Measurements from ENCODE around the gene DCAF8L2. TPM values are rescaled to one million over a fixed set of nuclear protein-coding genes. Genes with fewer than 3 reads are reported as not detected.

DCAF8L2 gene
- total and polyA plus RNA-seq, 9 of the 15 experiments (the other 6 are each of a cell fraction or from before 2014, with no cell fraction given), result not detected

DNA sequence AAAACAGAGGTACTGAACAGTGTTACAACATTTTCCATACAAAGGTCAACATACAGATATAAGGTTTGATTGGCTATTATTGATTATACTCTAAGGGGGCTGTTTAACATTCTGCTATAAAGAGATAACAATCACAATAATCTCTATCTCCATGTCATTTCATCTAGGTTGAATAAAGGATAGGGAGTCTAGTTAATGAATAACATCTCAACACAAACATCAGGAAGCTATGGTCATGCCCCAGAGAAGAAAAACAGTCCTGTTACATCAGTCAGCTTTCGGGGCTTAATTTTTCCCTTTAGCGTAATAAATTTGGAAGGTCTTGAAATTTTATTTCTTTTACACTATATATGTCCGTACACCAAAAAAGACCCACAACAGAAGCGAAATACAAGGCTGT is 41.5 kb upstream of the DCAF8L2 start:
- ATAC-seq (no peak), FAIRE-seq (no peak), DNase-seq (ENCODE audit: extremely low read depth in 1 of 4, low spot score in 3 of 4) (no peak)
- Histone ChIP-seq H3K9me1 (ENCODE audit: control insufficient read depth, insufficient read depth, low read length) (no peaks in the 10 kb centered on the region), H3K4me1 (replicated peaks in 1 of 2; ENCODE audit: control insufficient read depth in 2 of 2, insufficient read depth in 2 of 2, low read length in 2 of 2) (no peaks in the 10 kb centered on the region), H3K9me3 (replicated peaks; ENCODE audit: control insufficient read depth, insufficient read depth, low read depth, low read length) (no peaks in the 10 kb centered on the region), H3K27me3 (ENCODE audit: control insufficient read depth in 2 of 2, insufficient read depth in 2 of 2, low read length in 2 of 2) (no peaks in the 10 kb centered on the region), H3K4me3 (no peak overlapping the region), H3K4me2 (ENCODE audit: insufficient read depth, low read length) (no peak overlapping the region), H3K9ac (ENCODE audit: insufficient read depth in 1 of 2, low read depth in 2 of 2, low read length in 2 of 2) (no peak overlapping the region), H3K27ac (ENCODE audit: extremely low read depth, low read depth, low read length) (no peak overlapping the region), H4K20me1 (replicated peaks; ENCODE audit: control insufficient read depth, insufficient read depth, low read length) (no peaks in the 10 kb centered on the region), H2AFZ (ENCODE audit: low read depth, low read length) (no peak overlapping the region), H3K36me3 (ENCODE audit: control insufficient read depth, insufficient read depth, low read length) (no peaks in the 10 kb centered on the region), H3K79me2 (ENCODE audit: control insufficient read depth, insufficient read depth, low read length) (no peaks in the 10 kb centered on the region)
- BruUV-seq (replicated peaks), result no TSS peak
- 5% methylated on average over 4 of the region's 4 CpGs for WGBS (ENCODE audit: insufficient coverage, low coverage, missing lambda C conversion rate)
- intact Hi-C loops (cut with micrococcal nuclease), result no loop called here
- CTCF ChIA-PET (ENCODE audit: low intra/inter-chr PET ratio), result no interaction called here
- TF ChIP-seq ZNF77 (CRISPR knock-in tag; IDR thresholded peaks at IDR 0.05) (no peak), ZNF316 (IDR thresholded peaks at IDR 0.05) (no peak), ZNF668 (CRISPR knock-in tag; IDR thresholded peaks at IDR 0.05) (no peak), ZFPM2 (CRISPR knock-in tag; IDR thresholded peaks at IDR 0.05) (no peak), HEY1 (CRISPR knock-in tag; IDR thresholded peaks at IDR 0.05; ENCODE audit: borderline replicate concordance) (no peak), THRAP3 (IDR thresholded peaks at IDR 0.05; ENCODE audit: borderline replicate concordance) (no peak), PTRF (tag; IDR thresholded peaks at IDR 0.05) (no peak), RB1 (IDR thresholded peaks at IDR 0.05; ENCODE audit: low read depth) (no peak), HNRNPL (IDR thresholded peaks at IDR 0.05; ENCODE audit: low read depth, low read length) (no peak), PHF20 (IDR thresholded peaks at IDR 0.05; ENCODE audit: partially characterized antibody) (no peak), GATAD2B (IDR thresholded peaks at IDR 0.05; ENCODE audit: borderline replicate concordance) (no peak), EZH2 (IDR thresholded peaks at IDR 0.05; ENCODE audit: borderline replicate concordance, low read depth, low read length) (no peak)
- TF ChIP-seq, protein P1, sequence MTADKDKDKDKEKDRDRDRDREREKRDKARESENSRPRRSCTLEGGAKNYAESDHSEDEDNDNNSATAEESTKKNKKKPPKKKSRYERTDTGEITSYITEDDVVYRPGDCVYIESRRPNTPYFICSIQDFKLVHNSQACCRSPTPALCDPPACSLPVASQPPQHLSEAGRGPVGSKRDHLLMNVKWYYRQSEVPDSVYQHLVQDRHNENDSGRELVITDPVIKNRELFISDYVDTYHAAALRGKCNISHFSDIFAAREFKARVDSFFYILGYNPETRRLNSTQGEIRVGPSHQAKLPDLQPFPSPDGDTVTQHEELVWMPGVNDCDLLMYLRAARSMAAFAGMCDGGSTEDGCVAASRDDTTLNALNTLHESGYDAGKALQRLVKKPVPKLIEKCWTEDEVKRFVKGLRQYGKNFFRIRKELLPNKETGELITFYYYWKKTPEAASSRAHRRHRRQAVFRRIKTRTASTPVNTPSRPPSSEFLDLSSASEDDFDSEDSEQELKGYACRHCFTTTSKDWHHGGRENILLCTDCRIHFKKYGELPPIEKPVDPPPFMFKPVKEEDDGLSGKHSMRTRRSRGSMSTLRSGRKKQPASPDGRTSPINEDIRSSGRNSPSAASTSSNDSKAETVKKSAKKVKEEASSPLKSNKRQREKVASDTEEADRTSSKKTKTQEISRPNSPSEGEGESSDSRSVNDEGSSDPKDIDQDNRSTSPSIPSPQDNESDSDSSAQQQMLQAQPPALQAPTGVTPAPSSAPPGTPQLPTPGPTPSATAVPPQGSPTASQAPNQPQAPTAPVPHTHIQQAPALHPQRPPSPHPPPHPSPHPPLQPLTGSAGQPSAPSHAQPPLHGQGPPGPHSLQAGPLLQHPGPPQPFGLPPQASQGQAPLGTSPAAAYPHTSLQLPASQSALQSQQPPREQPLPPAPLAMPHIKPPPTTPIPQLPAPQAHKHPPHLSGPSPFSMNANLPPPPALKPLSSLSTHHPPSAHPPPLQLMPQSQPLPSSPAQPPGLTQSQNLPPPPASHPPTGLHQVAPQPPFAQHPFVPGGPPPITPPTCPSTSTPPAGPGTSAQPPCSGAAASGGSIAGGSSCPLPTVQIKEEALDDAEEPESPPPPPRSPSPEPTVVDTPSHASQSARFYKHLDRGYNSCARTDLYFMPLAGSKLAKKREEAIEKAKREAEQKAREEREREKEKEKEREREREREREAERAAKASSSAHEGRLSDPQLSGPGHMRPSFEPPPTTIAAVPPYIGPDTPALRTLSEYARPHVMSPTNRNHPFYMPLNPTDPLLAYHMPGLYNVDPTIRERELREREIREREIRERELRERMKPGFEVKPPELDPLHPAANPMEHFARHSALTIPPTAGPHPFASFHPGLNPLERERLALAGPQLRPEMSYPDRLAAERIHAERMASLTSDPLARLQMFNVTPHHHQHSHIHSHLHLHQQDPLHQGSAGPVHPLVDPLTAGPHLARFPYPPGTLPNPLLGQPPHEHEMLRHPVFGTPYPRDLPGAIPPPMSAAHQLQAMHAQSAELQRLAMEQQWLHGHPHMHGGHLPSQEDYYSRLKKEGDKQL (CRISPR knock-in tag; IDR thresholded peaks at IDR 0.05; ENCODE audit: borderline replicate concordance), result no peak
- TF ChIP-seq, protein P2, sequence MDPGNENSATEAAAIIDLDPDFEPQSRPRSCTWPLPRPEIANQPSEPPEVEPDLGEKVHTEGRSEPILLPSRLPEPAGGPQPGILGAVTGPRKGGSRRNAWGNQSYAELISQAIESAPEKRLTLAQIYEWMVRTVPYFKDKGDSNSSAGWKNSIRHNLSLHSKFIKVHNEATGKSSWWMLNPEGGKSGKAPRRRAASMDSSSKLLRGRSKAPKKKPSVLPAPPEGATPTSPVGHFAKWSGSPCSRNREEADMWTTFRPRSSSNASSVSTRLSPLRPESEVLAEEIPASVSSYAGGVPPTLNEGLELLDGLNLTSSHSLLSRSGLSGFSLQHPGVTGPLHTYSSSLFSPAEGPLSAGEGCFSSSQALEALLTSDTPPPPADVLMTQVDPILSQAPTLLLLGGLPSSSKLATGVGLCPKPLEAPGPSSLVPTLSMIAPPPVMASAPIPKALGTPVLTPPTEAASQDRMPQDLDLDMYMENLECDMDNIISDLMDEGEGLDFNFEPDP (CRISPR knock-in tag; IDR thresholded peaks at IDR 0.05), result no peak
- in situ Hi-C loops (cut with MboI), result no loop called here
- POLR2A ChIA-PET, result no interaction called here

Data from K562 (cell line).